ENCODE results near the gene YPEL2. TPM values are rescaled to one million over a fixed set of nuclear protein-coding genes. Genes with fewer than 3 reads are reported as not detected.

Gene YPEL2
- polyA plus RNA-seq, 1 donor (not counting 4 experiments of a cell fraction or from before 2014, with no cell fraction given), result 4.6 TPM

DNA sequence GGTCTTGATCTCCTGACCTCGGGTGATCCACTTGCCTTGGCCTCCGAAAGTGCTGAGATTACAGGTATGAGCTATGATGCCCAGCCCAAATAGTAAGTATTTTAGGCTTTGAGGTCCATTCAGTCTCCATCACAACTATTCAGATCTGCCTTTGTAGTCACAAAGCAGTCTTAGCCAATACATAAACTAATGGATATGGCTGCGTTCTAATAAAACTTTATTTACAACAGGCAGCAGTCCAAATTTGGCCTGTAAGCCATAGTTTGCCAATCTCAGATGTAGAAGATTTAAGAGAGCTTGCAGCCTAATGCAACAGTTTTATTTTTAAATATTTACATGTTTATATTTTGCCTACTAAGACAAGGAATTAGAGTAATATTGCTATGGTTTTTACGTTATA lies 111.7 kb downstream of the YPEL2 start:
- no peak overlapping the region for H2AFZ ChIP-seq (ENCODE audit: control insufficient read depth, low read length)
- no peak for TF ChIP-seq EZH2 (IDR thresholded peaks at IDR 0.05; ENCODE audit: low read length)
- TF ChIP-seq, protein P1, sequence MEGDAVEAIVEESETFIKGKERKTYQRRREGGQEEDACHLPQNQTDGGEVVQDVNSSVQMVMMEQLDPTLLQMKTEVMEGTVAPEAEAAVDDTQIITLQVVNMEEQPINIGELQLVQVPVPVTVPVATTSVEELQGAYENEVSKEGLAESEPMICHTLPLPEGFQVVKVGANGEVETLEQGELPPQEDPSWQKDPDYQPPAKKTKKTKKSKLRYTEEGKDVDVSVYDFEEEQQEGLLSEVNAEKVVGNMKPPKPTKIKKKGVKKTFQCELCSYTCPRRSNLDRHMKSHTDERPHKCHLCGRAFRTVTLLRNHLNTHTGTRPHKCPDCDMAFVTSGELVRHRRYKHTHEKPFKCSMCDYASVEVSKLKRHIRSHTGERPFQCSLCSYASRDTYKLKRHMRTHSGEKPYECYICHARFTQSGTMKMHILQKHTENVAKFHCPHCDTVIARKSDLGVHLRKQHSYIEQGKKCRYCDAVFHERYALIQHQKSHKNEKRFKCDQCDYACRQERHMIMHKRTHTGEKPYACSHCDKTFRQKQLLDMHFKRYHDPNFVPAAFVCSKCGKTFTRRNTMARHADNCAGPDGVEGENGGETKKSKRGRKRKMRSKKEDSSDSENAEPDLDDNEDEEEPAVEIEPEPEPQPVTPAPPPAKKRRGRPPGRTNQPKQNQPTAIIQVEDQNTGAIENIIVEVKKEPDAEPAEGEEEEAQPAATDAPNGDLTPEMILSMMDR (optimal IDR thresholded peaks at IDR 0.05 in 1 of 3, IDR thresholded peaks at IDR 0.05 in 1 of 3, conservative IDR thresholded peaks at IDR 0.05 in 1 of 3; ENCODE audit: extremely low read depth in 1 of 3, insufficient read depth in 2 of 3, low read length in 3 of 3), result no peak
- H3K36me3 ChIP-seq (ENCODE audit: control insufficient read depth in 2 of 2, extremely low read depth in 1 of 2, insufficient read depth in 2 of 2, low read length in 2 of 2), result no peaks in the 10 kb centered on the region
- DNase-seq (ENCODE audit: low read depth, low spot score) (no peak), FAIRE-seq (no peak)
- H3K9ac ChIP-seq (ENCODE audit: control insufficient read depth, extremely low read depth, insufficient read depth, low read length), result no peak overlapping the region
- H3K4me3 ChIP-seq (ENCODE audit: control insufficient read depth in 2 of 3, extremely low read depth in 1 of 3, insufficient read depth in 2 of 3, low read depth in 1 of 3, low read length in 3 of 3), result no peak overlapping the region
- H3K27me3 ChIP-seq (ENCODE audit: control insufficient read depth, extremely low read depth, insufficient read depth, low read length), result no peaks in the 10 kb centered on the region
- H3K9me1 ChIP-seq (ENCODE audit: control insufficient read depth, extremely low read depth, insufficient read depth, low read length), result no peaks in the 10 kb centered on the region
- H3K79me2 ChIP-seq (ENCODE audit: control insufficient read depth, insufficient read depth, low read length), result no peaks in the 10 kb centered on the region
- H3K4me2 ChIP-seq (ENCODE audit: control insufficient read depth, extremely low read depth, insufficient read depth, low read depth, low read length), result no peak overlapping the region
- dilution Hi-C loops (cut with MboI; ENCODE audit: extremely low pct_ligation_motif_present, low sequenced_read_pairs), result loop anchor here (25.0 kb wide), 1 partner anchor 106 kb away; the partner anchor contains the start of gene YPEL2
- no peaks in the 10 kb centered on the region for H3K4me1 ChIP-seq (ENCODE audit: control insufficient read depth, extremely low read depth, insufficient read depth, low read length)
- no peaks in the 10 kb centered on the region for H4K20me1 ChIP-seq (ENCODE audit: control insufficient read depth, extremely low read depth, insufficient read depth, low read length)
- no peaks in the 10 kb centered on the region for H3K9me3 ChIP-seq (ENCODE audit: control insufficient read depth, low read depth, low read length)
- H3K27ac ChIP-seq (ENCODE audit: control insufficient read depth, insufficient read depth, low read length), result no peak overlapping the region

Small RNA genes within 50 kb of the gene (small RNA-seq; reads per million reads assigned to genes)
- gene MIR4729 (ENCODE audit: insufficient read length in 3 of 3, low read depth in 3 of 3, low replicate concordance in 1 of 3), result 0 to 0.25 (median 0.07) reads per million in 3 experiments

Other genes with a start within 250 kb of the YPEL2 start
- gene TRIM37, start 224.8 kb upstream of the YPEL2 start, polyA plus RNA-seq, result 17.3 to 26.4 TPM (median 24.4 TPM) in 3 replicates
- 18.4 to 52.8 TPM (median 37.1 TPM) in 3 replicates for gene SKA2, start 176.5 kb upstream of the YPEL2 start, polyA plus RNA-seq
- 15.2 to 48.6 TPM (median 40.1 TPM) in 3 replicates for gene PRR11, start 175.9 kb upstream of the YPEL2 start, polyA plus RNA-seq
- gene SMG8, start 121.6 kb upstream of the YPEL2 start, polyA plus RNA-seq, result 15.9 to 20.5 TPM (median 18.1 TPM) in 3 replicates
- gene GDPD1, start 111.1 kb upstream of the YPEL2 start, polyA plus RNA-seq, result 1.4 to 3.3 TPM (median 2.8 TPM) in 3 replicates
- gene DHX40, start 234.0 kb downstream of the YPEL2 start, polyA plus RNA-seq, result 19.6 to 30.7 TPM (median 20.4 TPM) in 3 replicates

Measured in keratinocyte (primary cell).